ENCODE data around the gene MEI4.
"Not testable (repeated sequence)": the region's sequence is repeated elsewhere in the genome, so short reads cannot be mapped to it uniquely, and the experiment has no call there.

Gene MEI4

DNA sequence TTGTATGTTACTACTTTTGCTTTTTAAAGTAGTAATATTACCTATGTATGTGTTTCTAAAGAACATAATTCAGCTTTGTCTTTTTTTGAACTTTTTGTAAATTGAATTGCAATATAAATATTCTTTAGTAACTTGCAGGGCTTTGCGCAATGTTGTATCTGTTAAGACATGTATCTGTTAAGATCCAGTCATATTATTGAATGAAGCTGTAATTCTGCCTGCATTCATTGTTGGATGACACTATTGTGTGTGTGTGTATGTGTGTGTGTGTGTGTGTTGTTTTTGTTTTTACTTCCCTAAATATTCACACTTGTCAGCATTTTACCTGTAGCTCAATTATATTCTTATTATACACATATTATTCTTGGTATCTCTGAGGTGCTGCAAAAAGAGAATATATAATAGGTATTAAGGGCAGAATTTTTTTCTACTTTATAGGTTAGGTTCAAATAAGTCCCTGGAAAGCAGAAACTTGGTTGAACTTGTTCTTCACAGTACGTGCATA, 164.0 kb downstream of the MEI4 start:
- no peak for DNase-seq (ENCODE audit: low read depth)

- DNase-seq (ENCODE audit: low read depth): no peak
These were observed 169.4 kb downstream of the MEI4 start for GRCh38 chr6:77822265-77822664.

DNA sequence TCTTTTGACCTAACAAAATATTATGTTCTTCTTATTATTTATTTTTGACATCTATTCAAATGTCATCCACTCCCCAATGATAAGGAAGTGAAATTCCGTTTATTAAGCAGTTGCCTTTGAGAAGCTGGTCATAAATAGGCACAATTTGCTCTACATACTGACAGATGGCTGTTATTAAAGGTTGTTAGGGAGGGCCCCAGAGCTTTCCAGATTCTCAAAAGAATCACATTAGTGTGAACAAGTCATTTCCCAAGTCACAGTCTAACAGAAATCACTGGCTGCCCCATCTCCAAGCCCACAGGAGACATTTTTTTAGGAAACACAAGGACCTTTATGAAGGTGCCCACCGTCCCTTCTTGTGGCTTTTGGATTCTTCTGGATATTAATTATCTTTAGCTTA, 172.4 kb downstream of the MEI4 start:
- no peak for DNase-seq (ENCODE audit: low read depth)

DNA sequence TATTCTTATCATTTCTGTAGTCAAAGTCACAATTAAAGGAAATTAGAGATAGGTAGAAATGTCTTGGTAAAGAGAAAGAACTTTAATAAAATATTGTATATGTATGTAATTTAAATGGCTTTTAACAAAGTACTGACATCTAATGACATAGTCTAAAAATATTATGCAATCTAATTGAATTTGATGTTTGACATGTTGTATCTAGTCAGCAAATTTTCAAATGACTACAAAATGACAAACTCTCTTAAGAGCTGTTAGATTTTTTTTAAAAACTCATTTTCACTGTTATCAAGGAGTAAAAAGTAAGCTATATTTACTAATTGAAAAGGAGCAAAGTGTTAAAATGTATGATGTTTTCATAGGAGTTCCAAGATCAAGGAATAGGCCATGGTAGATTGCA, 176.9 kb downstream of the MEI4 start:
- DNase-seq (ENCODE audit: low read depth): no peak

DNA sequence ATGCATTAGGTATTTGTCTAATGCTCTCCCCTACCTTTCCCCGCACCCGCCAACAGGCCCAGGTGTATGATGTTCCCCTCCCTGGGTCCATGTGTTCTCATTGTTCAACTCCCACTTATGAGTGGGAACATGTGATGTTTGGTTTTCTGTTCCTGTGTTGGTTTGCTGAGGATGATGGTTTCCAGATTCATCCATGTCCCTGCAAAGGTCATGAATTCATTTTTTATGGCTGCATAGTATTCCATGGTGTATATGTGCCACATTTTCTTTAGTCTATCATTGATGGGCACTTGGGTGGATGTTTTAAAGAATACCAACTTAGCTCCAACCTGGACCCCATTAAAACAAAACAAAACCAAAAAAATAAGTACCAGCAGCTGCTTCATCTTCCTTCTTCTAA, 180.9 kb downstream of the MEI4 start:
- not testable (repeated sequence) for DNase-seq (ENCODE audit: low read depth)

- DNase-seq (ENCODE audit: low read depth): no peak
These were observed 181.8 kb downstream of the MEI4 start for GRCh38 chr6:77834591-77834996.

DNA sequence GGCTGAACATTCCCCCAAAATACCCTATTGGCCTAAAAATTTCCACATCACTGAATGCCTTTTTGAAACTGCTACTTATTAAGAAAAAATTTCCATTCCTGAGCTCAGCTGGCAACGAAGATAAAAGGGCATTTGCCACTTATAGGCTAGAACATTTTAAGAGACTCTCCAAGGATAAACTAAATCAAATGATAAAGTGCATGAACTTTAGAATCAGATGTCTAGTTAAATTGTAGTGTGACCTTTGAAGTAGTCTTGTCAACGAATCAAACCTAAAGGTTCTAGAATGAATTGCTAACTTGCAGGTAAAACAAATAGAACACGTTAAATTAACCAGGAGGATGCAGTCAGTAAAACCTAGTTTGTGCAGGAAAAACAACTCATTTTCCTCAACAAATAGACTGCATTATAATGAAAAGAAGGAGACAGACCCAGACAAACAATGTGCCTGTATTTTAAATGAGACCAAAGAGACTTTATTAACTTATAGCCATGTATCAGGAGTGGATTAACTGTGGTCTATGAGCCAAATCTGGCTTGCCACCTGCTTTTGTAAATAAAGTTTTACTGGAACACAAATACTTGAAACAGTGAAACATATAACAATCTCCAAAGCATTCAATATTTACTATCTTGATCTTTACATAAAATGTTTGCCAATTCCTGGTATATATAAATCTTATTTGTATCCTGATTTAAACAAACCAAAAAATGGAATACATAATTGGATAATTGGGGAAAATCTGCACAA, 184.4 kb downstream of the MEI4 start:
- DNase-seq (ENCODE audit: low read depth): no peak

DNA sequence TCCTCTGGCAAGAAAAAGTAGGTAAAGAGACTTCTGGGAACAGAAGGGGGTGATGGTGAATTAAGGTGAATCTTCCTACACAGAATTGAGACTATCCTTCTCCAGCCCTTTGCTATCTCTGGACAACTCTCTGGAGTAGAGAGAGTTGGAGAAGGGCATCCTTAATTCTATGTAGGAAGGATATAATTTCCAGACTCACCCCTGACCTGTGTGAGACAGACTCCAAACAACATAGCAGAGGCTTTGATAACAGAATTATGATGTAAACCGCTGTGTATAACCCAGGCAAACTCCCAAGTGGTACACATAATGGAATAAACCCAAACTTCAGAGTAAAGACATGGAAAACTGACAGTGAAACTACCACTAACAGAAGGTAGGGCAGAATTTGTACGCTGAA, 186.5 kb downstream of the MEI4 start:
- DNase-seq (ENCODE audit: low read depth): no peak

DNA sequence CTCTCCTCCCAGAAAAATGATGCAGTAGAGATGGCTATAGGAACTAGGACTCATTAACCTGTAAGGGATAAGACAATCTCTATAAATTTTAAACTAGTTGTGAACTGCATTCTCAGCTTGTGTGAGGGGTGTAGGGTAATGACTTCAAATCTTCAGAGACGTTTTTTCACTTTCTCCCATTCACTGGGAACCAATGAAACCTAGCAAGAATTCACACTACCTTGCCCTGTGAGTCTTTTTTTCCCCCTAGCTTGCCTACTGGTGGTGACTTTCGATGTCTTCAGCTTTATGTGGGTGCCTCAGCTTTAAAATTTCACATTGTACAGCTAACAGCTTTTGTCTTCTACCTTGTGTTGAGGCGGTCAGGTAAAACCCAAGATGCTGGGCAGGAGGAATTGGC, 192.0 kb downstream of the MEI4 start:
- no peak for DNase-seq (ENCODE audit: low read depth)

DNA sequence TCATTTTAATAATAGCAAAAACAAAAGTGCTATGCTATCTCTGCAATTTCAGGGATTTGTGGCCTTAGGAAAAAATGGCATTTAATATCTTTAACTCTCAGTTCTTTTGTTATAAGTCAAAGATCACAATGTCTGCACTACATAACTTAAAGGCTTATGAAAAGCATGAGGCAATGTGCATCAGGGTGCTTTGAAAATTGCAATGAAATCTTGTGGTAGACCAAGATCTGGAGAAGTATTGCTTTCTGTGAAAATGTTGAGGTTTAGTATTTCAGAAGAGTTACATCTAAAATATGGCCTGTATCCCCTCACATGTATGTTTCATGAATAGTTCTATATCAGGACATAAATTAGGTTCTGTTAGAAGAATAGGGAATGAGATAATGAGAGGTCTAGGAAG, 200.6 kb downstream of the MEI4 start:
- DNase-seq (ENCODE audit: low read depth): no peak

GRCh38 chr6:77856391-77856790, 203.6 kb downstream of the MEI4 start:
- no peak for DNase-seq (ENCODE audit: low read depth)

DNA sequence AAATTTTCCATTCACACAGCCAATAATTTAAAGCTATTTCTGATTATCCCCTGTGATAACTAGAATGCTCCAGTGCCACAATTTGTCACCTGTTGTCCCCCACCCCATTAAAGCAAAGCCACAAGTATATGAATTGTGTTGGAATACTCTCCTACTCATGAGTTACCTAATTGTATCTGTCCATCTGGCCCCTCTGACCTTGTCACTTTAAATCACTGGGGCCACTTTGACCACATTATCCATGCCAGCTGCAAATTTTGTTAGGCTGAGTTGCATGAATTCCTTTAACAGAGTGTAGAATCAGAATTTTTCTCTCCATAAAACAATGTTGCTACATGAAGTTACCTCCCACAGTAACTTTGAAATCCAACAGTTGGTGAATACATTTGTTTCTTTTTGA, 204.6 kb downstream of the MEI4 start:
- no peak for DNase-seq (ENCODE audit: low read depth)

DNA sequence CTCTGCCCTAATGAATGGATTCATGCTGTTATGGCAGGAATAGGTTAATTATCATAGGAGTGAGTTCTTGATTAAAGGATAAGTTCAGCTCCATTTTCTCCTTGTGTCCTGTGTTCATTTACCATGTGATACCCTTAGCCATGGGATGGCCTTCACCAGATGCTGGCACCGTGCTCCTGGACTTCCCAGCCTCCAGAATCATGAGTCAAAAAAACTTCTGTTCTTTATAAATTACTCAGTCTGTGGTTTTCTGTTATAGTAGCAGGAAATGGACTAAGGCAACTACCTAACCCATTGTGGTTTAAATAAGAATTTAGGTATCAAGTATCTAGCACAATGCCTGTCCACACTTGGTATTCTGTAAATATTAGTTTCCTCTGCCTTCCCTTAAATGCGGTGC, 223.5 kb downstream of the MEI4 start:
- DNase-seq (ENCODE audit: low read depth): no peak

DNA sequence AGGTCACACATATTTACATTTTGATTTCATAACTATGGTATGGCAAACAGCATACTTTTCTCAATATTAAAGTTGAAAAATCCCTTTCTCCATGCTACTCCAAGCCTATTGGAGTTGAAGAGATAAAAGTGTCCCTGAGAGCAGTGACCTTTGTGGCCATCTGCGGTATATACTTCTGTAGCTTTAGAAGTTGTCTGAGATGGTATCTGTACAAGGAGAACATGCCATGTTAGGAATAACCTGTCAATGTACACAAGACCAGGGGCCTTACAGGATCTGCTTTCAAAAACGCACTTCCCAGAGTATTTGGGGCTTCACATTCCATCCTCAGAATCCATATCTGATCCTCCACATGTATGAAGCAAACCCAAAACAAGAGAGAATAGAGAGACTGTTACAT, 226.7 kb downstream of the MEI4 start:
- no peak for DNase-seq (ENCODE audit: low read depth)

- peak; percentile 33 for DNase-seq (ENCODE audit: low read depth)
These were observed 227.7 kb downstream of the MEI4 start for GRCh38 chr6:77880501-77880900.

- DNase-seq (ENCODE audit: low read depth): no peak
These were observed 231.0 kb downstream of the MEI4 start for GRCh38 chr6:77883851-77884250.

- no peak for DNase-seq (ENCODE audit: low read depth)
These were observed 240.6 kb downstream of the MEI4 start for GRCh38 chr6:77893391-77893790.

GRCh38 chr6:77906070-77906469, 253.2 kb downstream of the MEI4 start:
- DNase-seq (ENCODE audit: low read depth): no peak

GRCh38 chr6:77910826-77911225, 258.0 kb downstream of the MEI4 start:
- no peak for DNase-seq (ENCODE audit: low read depth)

- no peak for DNase-seq (ENCODE audit: low read depth)
These were observed 273.4 kb downstream of the MEI4 start for GRCh38 chr6:77926198-77926751.

GRCh38 chr6:77930382-77930781, 277.5 kb downstream of the MEI4 start:
- DNase-seq (ENCODE audit: low read depth): no peak

DNA sequence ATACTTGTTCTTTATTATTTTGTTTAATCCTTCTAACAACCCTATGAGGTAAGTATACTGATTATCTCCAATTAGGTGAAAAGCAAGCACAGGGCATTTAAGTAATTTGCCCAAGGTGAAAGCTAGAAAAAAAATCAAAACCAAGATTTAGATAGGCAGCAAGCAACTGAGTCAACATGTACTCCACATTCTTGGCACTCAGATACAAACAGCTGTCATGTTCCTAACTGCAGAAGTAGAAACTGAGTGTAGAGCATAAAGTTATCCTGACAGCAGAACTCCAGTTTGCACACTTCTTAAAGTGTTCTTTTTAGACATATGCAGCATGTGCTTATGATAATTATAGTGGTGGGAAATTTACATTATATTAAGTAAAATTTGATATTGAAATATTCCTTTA, 278.1 kb downstream of the MEI4 start:
- DNase-seq (ENCODE audit: low read depth): no peak

DNA sequence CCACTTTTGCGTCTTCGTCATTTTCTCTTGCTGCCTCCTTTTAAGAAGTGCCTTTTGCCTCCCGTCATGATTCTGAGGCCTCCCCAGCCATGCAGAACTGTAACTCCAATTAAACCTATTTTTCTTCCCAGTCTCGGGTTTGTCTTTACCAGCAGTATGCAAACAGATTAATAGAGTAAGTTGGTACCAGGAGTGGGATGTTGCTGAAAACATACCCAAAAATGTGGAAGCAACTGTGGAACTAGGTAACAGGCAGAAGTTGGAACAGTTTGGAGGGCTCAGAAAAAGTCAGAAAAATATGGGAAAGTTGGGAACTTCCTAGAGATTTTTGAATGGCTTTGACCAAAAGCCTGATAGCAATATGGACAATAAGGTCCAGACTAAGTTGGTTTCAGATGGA, 309.2 kb downstream of the MEI4 start:
- DNase-seq (ENCODE audit: low read depth): no peak

GRCh38 chr6:77965449-77965848, 312.6 kb downstream of the MEI4 start:
- no peak for DNase-seq (ENCODE audit: low read depth)
